ENCODE results near the gene CHAMP1.

CHAMP1 gene, protein sequence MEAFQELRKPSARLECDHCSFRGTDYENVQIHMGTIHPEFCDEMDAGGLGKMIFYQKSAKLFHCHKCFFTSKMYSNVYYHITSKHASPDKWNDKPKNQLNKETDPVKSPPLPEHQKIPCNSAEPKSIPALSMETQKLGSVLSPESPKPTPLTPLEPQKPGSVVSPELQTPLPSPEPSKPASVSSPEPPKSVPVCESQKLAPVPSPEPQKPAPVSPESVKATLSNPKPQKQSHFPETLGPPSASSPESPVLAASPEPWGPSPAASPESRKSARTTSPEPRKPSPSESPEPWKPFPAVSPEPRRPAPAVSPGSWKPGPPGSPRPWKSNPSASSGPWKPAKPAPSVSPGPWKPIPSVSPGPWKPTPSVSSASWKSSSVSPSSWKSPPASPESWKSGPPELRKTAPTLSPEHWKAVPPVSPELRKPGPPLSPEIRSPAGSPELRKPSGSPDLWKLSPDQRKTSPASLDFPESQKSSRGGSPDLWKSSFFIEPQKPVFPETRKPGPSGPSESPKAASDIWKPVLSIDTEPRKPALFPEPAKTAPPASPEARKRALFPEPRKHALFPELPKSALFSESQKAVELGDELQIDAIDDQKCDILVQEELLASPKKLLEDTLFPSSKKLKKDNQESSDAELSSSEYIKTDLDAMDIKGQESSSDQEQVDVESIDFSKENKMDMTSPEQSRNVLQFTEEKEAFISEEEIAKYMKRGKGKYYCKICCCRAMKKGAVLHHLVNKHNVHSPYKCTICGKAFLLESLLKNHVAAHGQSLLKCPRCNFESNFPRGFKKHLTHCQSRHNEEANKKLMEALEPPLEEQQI

DNA sequence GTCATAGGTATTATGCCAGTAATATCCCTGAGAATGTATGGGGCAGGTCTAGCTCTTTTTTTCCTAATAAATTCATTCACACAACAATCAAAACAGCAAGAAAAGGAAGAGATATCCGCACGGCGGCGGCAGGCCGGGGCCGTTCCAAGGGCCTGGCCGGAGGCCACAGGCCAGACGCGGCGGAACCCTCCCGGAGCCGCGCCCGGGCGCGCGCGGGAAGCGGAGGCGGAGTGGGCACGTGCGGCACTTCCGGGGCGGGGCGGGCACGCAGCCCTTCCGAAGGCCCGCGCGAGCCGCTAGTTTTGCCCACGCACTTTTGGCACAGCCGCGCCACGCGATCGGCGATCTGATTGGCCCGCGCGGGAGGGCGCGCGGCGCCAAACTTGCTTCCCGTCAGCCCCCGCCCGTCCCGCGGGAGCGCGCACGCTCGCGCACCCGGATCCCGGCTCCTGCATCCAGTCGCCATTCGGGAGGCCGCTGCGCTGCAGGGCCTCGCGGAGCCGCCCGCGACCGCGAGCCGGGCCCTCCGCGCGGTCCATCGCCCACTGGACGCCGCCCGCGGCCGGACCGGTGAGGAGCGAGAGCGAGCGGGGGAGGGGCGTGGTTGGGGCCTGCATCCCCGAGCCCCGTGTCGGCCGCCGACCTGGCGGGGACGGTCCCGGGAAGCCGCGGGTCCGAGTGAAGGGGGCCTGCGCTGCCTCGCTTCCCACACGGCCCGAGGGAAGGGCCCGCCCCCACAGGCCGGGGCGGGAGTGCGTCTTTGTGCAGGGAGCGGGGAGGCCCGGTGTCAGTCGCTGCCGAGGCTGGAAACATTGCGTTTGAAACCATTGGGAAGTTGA is at the start of gene CHAMP1:
TSS of gene CHAMP1 (plus strand) at position 430 of the 839 bp plus-strand sequence. CDS start 9,340 bp downstream, outside the sequence.
- no peaks in the 10 kb centered on the region for H3K27me3 ChIP-seq (ENCODE audit: control insufficient read depth, insufficient read depth, low read length)
- H3K9ac ChIP-seq (ENCODE audit: low read depth, low read length): peak within 1 kb of the TSS; percentile 84
- H3K4me1 ChIP-seq (ENCODE audit: control insufficient read depth, insufficient read depth, low read length): peaks cover 8% of the 10 kb centered on the region
- H3K27ac ChIP-seq (ENCODE audit: low read depth, low read length): peak within 1 kb of the TSS; percentile 91
- H3K9me3 ChIP-seq (ENCODE audit: control insufficient read depth, insufficient read depth, low read length): no peaks in the 10 kb centered on the region
- peak within 1 kb of the TSS; percentile 74 for H3K4me3 ChIP-seq (ENCODE audit: low read depth, low read length)
- H3K36me3 ChIP-seq (ENCODE audit: control insufficient read depth, insufficient read depth, low read length): 0 out of 2 replicates have a peak, but pooled peaks cover 3% of the 10 kb centered on the region

- Histone ChIP-seq H3K4me3 (ENCODE audit: low read depth, low read length) (no peak overlapping the region), H3K4me1 (ENCODE audit: control insufficient read depth, insufficient read depth, low read length) (no peaks in the 10 kb centered on the region), H3K27me3 (ENCODE audit: control insufficient read depth, insufficient read depth, low read length) (no peaks in the 10 kb centered on the region), H3K9ac (ENCODE audit: low read depth, low read length) (no peak overlapping the region), H3K9me3 (ENCODE audit: control insufficient read depth, insufficient read depth, low read length) (no peaks in the 10 kb centered on the region), H3K27ac (ENCODE audit: low read depth, low read length) (no peak overlapping the region), H3K36me3 (ENCODE audit: control insufficient read depth, insufficient read depth, low read length) (peaks cover 97% of the 10 kb centered on the region)
Observed at GRCh38 chr13:114264886-114265611, 49.3 kb upstream of the CHAMP1 start.

GRCh38 chr13:114266241-114266640 is 48.1 kb upstream of the CHAMP1 start:
- Histone ChIP-seq H3K9ac (ENCODE audit: low read depth, low read length) (no peak overlapping the region), H3K27me3 (ENCODE audit: control insufficient read depth, insufficient read depth, low read length) (no peaks in the 10 kb centered on the region), H3K4me3 (ENCODE audit: low read depth, low read length) (no peak overlapping the region), H3K4me1 (ENCODE audit: control insufficient read depth, insufficient read depth, low read length) (no peaks in the 10 kb centered on the region), H3K27ac (ENCODE audit: low read depth, low read length) (no peak overlapping the region), H3K36me3 (ENCODE audit: control insufficient read depth, insufficient read depth, low read length) (peaks cover 92% of the 10 kb centered on the region), H3K9me3 (ENCODE audit: control insufficient read depth, insufficient read depth, low read length) (no peaks in the 10 kb centered on the region)

DNA sequence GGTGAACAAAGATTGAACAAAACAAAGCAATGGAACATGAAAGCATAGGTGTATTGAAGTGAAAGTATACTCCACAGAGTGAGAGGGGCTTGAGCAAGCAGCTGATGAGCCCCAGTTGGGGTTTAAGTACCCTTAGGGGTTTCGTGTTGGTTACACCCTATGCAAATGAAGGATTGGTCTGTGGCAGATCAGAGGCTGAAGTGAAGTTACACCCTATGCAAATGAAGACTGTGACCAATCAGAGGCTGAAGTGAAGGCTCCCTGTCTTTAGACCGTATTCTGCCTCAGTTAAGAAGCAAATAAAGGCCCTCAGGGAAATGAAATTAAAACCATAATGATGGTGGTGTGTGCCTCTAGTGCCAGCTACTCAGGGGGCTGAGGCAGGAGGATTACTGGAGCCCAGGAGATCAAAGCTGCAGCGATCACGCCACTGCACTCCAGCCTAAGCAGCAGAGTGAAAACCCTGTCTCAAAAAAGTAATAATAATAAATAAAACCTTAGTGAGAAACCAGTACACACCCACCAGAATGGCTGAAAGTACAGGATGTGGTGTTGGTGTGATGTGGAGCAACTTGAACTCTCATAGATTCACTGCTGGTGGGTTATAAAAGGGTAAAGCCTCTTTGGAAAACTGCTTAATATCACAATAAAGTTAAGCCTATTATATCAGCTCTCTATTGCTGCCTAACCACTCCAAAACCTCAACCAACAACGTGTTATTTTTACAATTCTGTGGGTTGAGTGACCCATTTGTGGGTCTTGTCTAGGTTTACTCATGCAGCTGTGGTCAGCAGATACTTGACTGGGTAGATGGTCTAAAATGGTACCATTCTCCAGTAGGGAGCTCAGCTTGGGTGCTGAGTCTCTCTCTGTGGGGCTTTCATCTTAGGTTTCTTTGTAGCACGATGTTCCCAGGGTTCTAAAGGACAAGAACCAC is 45.7 kb upstream of the CHAMP1 start:
- Histone ChIP-seq H3K9ac (ENCODE audit: low read depth, low read length) (no peak overlapping the region), H3K4me3 (ENCODE audit: low read depth, low read length) (no peak overlapping the region), H3K9me3 (ENCODE audit: control insufficient read depth, insufficient read depth, low read length) (no peaks in the 10 kb centered on the region), H3K36me3 (ENCODE audit: control insufficient read depth, insufficient read depth, low read length) (peaks cover 87% of the 10 kb centered on the region), H3K27ac (ENCODE audit: low read depth, low read length) (no peak overlapping the region), H3K4me1 (ENCODE audit: control insufficient read depth, insufficient read depth, low read length) (no peaks in the 10 kb centered on the region), H3K27me3 (ENCODE audit: control insufficient read depth, insufficient read depth, low read length) (no peaks in the 10 kb centered on the region)

DNA sequence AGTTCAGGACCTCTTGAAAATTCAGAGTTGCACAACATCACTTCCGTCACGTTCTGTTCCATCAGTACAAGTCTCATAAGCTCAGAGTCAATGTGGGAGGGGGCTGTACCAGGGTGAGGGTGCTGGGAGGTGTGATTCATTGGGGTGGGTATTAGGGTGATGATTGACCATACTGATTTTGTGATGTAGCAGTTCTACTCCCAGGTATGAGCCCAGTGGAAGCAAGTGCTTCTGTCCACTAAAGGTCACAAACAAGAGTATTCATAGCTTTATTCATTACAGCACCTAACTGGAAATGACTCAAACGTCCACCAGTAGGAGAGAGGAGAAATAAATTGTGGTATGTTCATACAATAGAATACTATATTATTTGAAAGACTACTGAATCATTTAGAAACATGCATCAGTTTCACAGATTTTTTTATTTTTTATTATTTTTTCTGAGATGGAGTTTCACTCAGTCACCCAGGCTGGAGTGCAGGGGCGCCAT is 45.0 kb upstream of the CHAMP1 start:
- no peak overlapping the region for H3K9ac ChIP-seq (ENCODE audit: low read depth, low read length)
- no peaks in the 10 kb centered on the region for H3K9me3 ChIP-seq (ENCODE audit: control insufficient read depth, insufficient read depth, low read length)
- H3K4me1 ChIP-seq (ENCODE audit: control insufficient read depth, insufficient read depth, low read length): no peaks in the 10 kb centered on the region
- no peak overlapping the region for H3K4me3 ChIP-seq (ENCODE audit: low read depth, low read length)
- H3K27me3 ChIP-seq (ENCODE audit: control insufficient read depth, insufficient read depth, low read length): no peaks in the 10 kb centered on the region
- H3K36me3 ChIP-seq (ENCODE audit: control insufficient read depth, insufficient read depth, low read length): peaks cover 87% of the 10 kb centered on the region
- H3K27ac ChIP-seq (ENCODE audit: low read depth, low read length): no peak overlapping the region

GRCh38 chr13:114272977-114273376 is 41.3 kb upstream of the CHAMP1 start:
- peaks cover 84% of the 10 kb centered on the region for H3K36me3 ChIP-seq (ENCODE audit: control insufficient read depth, insufficient read depth, low read length)

GRCh38 chr13:114275304-114275703 is 39.0 kb upstream of the CHAMP1 start:
- Histone ChIP-seq H3K9me3 (ENCODE audit: control insufficient read depth, insufficient read depth, low read length) (no peaks in the 10 kb centered on the region), H3K4me1 (ENCODE audit: control insufficient read depth, insufficient read depth, low read length) (no peaks in the 10 kb centered on the region; the same call in 1 of the 2 replicates), H3K27me3 (ENCODE audit: control insufficient read depth, insufficient read depth, low read length) (no peaks in the 10 kb centered on the region), H3K4me3 (ENCODE audit: low read depth, low read length) (no peak overlapping the region), H3K27ac (ENCODE audit: low read depth, low read length) (no peak overlapping the region), H3K36me3 (ENCODE audit: control insufficient read depth, insufficient read depth, low read length) (peaks cover 77% of the 10 kb centered on the region), H3K9ac (ENCODE audit: low read depth, low read length) (no peak overlapping the region)

More at GRCh38 chr13:114272977-114273376, 41.3 kb upstream of the CHAMP1 start:
- H3K9me3 ChIP-seq (ENCODE audit: control insufficient read depth, insufficient read depth, low read length): no peaks in the 10 kb centered on the region
- no peak overlapping the region for H3K27ac ChIP-seq (ENCODE audit: low read depth, low read length)
- H3K27me3 ChIP-seq (ENCODE audit: control insufficient read depth, insufficient read depth, low read length): no peaks in the 10 kb centered on the region
- no peak overlapping the region for H3K4me3 ChIP-seq (ENCODE audit: low read depth, low read length)
- H3K9ac ChIP-seq (ENCODE audit: low read depth, low read length): no peak overlapping the region
- H3K4me1 ChIP-seq (ENCODE audit: control insufficient read depth, insufficient read depth, low read length): no peaks in the 10 kb centered on the region

DNA sequence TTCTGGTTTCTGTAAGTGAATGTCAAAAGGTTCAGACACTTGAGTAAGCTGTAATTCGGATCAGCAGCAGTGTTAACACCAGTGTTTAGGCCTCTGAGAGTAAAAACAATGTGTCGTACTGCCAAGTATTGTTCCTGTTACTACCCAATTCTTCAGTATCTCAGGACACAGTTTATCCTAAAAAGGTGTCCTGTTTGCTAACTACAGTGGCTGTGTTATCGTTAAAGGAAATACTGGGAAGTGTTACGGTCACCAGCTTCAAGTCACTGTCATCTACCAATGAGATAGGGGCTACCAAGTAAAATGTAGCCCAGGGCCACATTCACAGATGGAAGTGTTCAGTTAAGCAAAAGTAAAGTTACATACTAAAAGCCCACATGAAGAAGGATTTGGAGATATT is 35.2 kb upstream of the CHAMP1 start:
- Histone ChIP-seq H3K9ac (ENCODE audit: low read depth, low read length) (no peak overlapping the region), H3K9me3 (ENCODE audit: control insufficient read depth, insufficient read depth, low read length) (no peaks in the 10 kb centered on the region), H3K36me3 (ENCODE audit: control insufficient read depth, insufficient read depth, low read length) (peaks cover 59% of the 10 kb centered on the region), H3K4me3 (ENCODE audit: low read depth, low read length) (no peak overlapping the region), H3K27ac (ENCODE audit: low read depth, low read length) (no peak overlapping the region), H3K27me3 (ENCODE audit: control insufficient read depth, insufficient read depth, low read length) (no peaks in the 10 kb centered on the region), H3K4me1 (ENCODE audit: control insufficient read depth, insufficient read depth, low read length) (peaks cover 3% of the 10 kb centered on the region; the same call in 1 of the 2 replicates)

DNA sequence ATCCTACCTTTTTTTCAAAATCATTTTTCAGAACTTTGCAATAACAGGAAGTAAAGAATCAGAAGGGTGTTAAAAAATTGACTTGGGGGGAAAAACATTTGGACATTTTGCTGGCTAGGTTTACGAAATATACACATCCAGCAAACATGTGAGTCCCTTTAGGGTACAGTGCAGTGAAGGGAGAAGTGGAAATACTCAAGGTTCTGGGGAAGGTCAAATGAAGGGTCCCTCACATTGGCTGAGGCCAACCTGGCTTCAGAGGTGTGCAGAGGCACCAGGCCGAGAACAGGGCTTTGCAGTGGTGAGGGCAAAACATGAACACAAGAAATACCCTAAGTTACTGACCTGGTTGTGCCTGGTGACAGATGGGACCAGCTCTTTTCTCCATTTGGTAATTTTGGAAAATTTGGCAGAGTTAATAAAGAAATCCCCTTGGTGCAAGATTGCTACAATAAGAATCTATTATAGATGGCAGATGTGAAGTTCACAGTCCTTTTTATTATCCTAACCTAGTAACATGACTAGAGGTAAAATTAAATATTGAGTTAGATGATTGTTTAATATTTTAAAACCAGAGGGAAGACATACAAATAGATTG is 34.4 kb upstream of the CHAMP1 start:
- peaks cover 59% of the 10 kb centered on the region for H3K36me3 ChIP-seq (ENCODE audit: control insufficient read depth, insufficient read depth, low read length)
- no peak overlapping the region for H3K4me3 ChIP-seq (ENCODE audit: low read depth, low read length)
- H3K27me3 ChIP-seq (ENCODE audit: control insufficient read depth, insufficient read depth, low read length): no peaks in the 10 kb centered on the region
- peak overlapping the region; percentile 100 for H3K27ac ChIP-seq (ENCODE audit: low read depth, low read length)
- H3K9me3 ChIP-seq (ENCODE audit: control insufficient read depth, insufficient read depth, low read length): no peaks in the 10 kb centered on the region
- peaks cover 3% of the 10 kb centered on the region; the same call in 1 of the 2 replicates for H3K4me1 ChIP-seq (ENCODE audit: control insufficient read depth, insufficient read depth, low read length)
- no peak overlapping the region for H3K9ac ChIP-seq (ENCODE audit: low read depth, low read length)
